ENCODE data around the gene LRBA.

DNA sequence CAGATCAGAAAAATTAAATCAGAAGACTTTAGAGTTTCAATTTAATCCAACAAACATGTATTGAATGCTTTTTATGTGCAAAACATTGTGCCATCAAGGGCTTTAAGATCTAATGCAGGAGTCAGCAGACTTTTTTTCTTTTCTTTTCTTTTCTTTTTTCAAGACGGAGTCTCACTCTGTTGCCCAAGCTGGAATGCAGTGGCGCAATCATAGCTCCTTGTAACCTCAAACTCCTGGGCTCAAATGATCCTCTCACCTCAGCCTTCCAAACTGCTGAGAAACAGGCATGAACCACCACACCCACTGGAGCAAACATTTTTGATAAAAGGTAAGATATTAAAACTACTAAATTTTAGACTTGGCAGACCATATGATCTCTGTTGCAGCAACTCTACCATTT is 24.6 kb upstream of the LRBA start:
- TF ChIP-seq, protein P1, sequence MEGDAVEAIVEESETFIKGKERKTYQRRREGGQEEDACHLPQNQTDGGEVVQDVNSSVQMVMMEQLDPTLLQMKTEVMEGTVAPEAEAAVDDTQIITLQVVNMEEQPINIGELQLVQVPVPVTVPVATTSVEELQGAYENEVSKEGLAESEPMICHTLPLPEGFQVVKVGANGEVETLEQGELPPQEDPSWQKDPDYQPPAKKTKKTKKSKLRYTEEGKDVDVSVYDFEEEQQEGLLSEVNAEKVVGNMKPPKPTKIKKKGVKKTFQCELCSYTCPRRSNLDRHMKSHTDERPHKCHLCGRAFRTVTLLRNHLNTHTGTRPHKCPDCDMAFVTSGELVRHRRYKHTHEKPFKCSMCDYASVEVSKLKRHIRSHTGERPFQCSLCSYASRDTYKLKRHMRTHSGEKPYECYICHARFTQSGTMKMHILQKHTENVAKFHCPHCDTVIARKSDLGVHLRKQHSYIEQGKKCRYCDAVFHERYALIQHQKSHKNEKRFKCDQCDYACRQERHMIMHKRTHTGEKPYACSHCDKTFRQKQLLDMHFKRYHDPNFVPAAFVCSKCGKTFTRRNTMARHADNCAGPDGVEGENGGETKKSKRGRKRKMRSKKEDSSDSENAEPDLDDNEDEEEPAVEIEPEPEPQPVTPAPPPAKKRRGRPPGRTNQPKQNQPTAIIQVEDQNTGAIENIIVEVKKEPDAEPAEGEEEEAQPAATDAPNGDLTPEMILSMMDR (conservative IDR thresholded peaks at IDR 0.05; ENCODE audit: low read depth, low read length): no peak
- TF ChIP-seq POLR2A (IDR thresholded peaks at IDR 0.05; ENCODE audit: low read depth, low read length) (no peak), FOS (IDR thresholded peaks at IDR 0.05; ENCODE audit: low read depth, low read length) (no peak), MAFK (IDR thresholded peaks at IDR 0.05; ENCODE audit: low read depth, low read length) (no peak)
